Stimulated activated CD8-positive, alpha-beta memory T cell treated with anti-CD3 and anti-CD28 coated beads, Interleukin-12 subunit alpha, Interleukin-12 subunit beta, amount 100 ng/mL, for 4 hours (primary cell): Measurements from ENCODE around the gene APLN.

ENCODE experiments used
- DNase-seq: peaks from one replicate; pipeline ENCODE4 v3.0.0-alpha.2; 2020; ENCODE audit warnings: low read depth

Gene APLN

GRCh38 chrX:129596077-129596476, 58.7 kb downstream of the APLN start:
- no peak for DNase-seq
